ENCODE data around the gene CFAP141.

DNA sequence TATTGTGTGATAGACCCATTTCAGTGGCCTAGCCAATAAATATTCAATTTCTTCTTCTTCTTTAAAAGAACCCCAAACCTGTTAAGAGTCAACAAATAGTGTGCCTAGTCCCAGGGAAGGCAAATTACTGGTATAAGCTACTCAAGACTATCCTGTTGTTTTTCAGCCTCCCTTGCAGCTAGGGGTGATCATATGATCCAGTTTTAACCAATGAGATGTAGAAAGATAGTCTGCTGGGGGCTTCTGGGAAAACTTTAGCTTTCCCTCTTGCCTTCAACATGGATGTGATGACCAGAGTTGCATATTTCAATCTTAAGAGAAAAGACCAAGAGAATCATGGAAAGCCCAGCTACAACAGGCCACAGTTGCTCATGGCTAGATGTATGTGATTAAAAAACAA is 46.6 kb downstream of the CFAP141 start:
- TF ChIP-seq, protein P1, sequence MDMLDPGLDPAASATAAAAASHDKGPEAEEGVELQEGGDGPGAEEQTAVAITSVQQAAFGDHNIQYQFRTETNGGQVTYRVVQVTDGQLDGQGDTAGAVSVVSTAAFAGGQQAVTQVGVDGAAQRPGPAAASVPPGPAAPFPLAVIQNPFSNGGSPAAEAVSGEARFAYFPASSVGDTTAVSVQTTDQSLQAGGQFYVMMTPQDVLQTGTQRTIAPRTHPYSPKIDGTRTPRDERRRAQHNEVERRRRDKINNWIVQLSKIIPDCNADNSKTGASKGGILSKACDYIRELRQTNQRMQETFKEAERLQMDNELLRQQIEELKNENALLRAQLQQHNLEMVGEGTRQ (IDR thresholded peaks at IDR 0.05; ENCODE audit: borderline replicate concordance, low read depth, low read length), result no peak
- TF ChIP-seq, protein P2, sequence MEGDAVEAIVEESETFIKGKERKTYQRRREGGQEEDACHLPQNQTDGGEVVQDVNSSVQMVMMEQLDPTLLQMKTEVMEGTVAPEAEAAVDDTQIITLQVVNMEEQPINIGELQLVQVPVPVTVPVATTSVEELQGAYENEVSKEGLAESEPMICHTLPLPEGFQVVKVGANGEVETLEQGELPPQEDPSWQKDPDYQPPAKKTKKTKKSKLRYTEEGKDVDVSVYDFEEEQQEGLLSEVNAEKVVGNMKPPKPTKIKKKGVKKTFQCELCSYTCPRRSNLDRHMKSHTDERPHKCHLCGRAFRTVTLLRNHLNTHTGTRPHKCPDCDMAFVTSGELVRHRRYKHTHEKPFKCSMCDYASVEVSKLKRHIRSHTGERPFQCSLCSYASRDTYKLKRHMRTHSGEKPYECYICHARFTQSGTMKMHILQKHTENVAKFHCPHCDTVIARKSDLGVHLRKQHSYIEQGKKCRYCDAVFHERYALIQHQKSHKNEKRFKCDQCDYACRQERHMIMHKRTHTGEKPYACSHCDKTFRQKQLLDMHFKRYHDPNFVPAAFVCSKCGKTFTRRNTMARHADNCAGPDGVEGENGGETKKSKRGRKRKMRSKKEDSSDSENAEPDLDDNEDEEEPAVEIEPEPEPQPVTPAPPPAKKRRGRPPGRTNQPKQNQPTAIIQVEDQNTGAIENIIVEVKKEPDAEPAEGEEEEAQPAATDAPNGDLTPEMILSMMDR (IDR thresholded peaks at IDR 0.05), result no peak
- TF ChIP-seq RAD21 (IDR thresholded peaks at IDR 0.05; ENCODE audit: low read length), result no peak
- no peak for TF ChIP-seq EP300 (IDR thresholded peaks at IDR 0.05; ENCODE audit: borderline replicate concordance in 1 of 2, low read depth in 1 of 2, low read length in 1 of 2)
- no peak for TF ChIP-seq TAF1 (IDR thresholded peaks at IDR 0.05; ENCODE audit: borderline replicate concordance, low read depth, low read length)
- TF ChIP-seq, protein P3, sequence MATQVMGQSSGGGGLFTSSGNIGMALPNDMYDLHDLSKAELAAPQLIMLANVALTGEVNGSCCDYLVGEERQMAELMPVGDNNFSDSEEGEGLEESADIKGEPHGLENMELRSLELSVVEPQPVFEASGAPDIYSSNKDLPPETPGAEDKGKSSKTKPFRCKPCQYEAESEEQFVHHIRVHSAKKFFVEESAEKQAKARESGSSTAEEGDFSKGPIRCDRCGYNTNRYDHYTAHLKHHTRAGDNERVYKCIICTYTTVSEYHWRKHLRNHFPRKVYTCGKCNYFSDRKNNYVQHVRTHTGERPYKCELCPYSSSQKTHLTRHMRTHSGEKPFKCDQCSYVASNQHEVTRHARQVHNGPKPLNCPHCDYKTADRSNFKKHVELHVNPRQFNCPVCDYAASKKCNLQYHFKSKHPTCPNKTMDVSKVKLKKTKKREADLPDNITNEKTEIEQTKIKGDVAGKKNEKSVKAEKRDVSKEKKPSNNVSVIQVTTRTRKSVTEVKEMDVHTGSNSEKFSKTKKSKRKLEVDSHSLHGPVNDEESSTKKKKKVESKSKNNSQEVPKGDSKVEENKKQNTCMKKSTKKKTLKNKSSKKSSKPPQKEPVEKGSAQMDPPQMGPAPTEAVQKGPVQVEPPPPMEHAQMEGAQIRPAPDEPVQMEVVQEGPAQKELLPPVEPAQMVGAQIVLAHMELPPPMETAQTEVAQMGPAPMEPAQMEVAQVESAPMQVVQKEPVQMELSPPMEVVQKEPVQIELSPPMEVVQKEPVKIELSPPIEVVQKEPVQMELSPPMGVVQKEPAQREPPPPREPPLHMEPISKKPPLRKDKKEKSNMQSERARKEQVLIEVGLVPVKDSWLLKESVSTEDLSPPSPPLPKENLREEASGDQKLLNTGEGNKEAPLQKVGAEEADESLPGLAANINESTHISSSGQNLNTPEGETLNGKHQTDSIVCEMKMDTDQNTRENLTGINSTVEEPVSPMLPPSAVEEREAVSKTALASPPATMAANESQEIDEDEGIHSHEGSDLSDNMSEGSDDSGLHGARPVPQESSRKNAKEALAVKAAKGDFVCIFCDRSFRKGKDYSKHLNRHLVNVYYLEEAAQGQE (IDR thresholded peaks at IDR 0.05; ENCODE audit: low read depth, low read length), result no peak
- no peak for TF ChIP-seq FOXM1 (IDR thresholded peaks at IDR 0.05; ENCODE audit: low read depth)

Measured in SK-N-SH (cell line).